Uterus (tissue), 2 donors: ENCODE measurements around the gene OR4E1.

Experiments used
- POLR2A ChIP-seq, 2 donors: fragments of 450-650 bp; IDR thresholded peaks; one replicate each; pipeline ENCODE4 v1.6.1; 2016; ENCODE audit warnings: antibody characterized with exemption in 2 of 2, mild to moderate bottlenecking in 1 of 2, moderate library complexity in 1 of 2
- TF ChIP-seq, protein P1 (sequence below), 4 experiments: fragments of 200-600 bp in 2 of 4; fragments of 450-650 bp in 2 of 4; sonication (generic) in 2 of 4; IDR thresholded peaks; one replicate each; pipeline ENCODE4 v1.5.1; 2016 to 2019; ENCODE audit warnings: antibody characterized with exemption in 4 of 4, mild to moderate bottlenecking in 2 of 4, moderate library complexity in 1 of 4

DNA sequence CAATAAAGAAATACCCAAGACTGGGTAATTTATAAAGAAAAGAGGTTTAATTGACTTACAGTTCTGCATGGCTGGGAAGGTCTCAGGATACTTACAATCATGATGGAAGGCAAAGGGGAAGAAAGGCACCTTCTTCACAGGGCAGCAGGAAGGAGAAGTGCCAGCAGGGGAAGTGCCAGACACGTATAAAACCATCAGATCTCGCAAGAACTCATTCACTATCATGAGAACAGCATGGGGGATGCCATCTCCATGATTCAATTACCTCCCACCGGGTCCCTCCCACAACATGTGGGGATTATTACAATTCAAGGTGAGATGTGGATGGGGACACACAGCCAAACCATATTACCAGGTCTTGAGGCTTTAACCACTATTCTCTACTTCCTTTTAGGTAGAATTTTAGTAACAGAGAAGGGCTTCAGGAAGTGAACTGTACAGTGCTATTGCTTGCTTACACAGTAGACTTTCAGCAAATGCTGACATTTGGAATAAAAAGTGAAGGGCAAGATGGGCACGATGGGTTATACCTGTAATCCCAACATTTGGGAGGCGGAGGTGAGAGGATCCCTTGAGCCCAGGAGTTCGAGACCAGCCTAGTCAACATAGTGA lies 40.8 kb upstream of the OR4E1 start:
- TF ChIP-seq, protein P1, sequence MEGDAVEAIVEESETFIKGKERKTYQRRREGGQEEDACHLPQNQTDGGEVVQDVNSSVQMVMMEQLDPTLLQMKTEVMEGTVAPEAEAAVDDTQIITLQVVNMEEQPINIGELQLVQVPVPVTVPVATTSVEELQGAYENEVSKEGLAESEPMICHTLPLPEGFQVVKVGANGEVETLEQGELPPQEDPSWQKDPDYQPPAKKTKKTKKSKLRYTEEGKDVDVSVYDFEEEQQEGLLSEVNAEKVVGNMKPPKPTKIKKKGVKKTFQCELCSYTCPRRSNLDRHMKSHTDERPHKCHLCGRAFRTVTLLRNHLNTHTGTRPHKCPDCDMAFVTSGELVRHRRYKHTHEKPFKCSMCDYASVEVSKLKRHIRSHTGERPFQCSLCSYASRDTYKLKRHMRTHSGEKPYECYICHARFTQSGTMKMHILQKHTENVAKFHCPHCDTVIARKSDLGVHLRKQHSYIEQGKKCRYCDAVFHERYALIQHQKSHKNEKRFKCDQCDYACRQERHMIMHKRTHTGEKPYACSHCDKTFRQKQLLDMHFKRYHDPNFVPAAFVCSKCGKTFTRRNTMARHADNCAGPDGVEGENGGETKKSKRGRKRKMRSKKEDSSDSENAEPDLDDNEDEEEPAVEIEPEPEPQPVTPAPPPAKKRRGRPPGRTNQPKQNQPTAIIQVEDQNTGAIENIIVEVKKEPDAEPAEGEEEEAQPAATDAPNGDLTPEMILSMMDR (IDR thresholded peaks at IDR 0.05): no peak
- no peak for TF ChIP-seq POLR2A (IDR thresholded peaks at IDR 0.05)
